Smooth muscle cell (in vitro differentiated cells): ENCODE results near the gene TMEM235. TPM values are rescaled to one million over a fixed set of nuclear protein-coding genes. Genes with fewer than 3 reads are reported as not detected.

Experiments
- DNase-seq: peaks from one replicate; lab custom pipeline; 2025; ENCODE audit not compliant: unreplicated experiment; lab: John Stamatoyannopoulos, UW
- H2AFZ ChIP-seq: fragments of 200-600 bp; sonication (generic); 2 replicates; pipeline ENCODE4 v1.6.0; 2016; ENCODE audit warnings: antibody characterized with exemption, low read depth, mild to moderate bottlenecking
- H3F3A ChIP-seq: fragments of 200-600 bp; sonication (generic); 2 replicates; pipeline ENCODE4 v1.6.0; 2017; ENCODE audit warnings: antibody characterized with exemption, low read depth
- H3K27ac ChIP-seq: fragments of 200-600 bp; sonication (generic); 2 replicates; pipeline ENCODE4 v1.5.1; 2016; ENCODE audit warnings: low read depth, mild to moderate bottlenecking
- H3K27me3 ChIP-seq: fragments of 200-600 bp; sonication (generic); 2 replicates; pipeline ENCODE4 v1.6.1; 2016; ENCODE audit warnings: low read depth, mild to moderate bottlenecking
- H3K36me3 ChIP-seq: fragments of 200-600 bp; sonication (generic); 2 replicates; pipeline ENCODE4 v1.5.1; 2016; ENCODE audit warnings: low read depth
- H3K4me1 ChIP-seq: fragments of 200-600 bp; sonication (generic); 2 replicates; pipeline ENCODE4 v1.5.1; 2016; ENCODE audit warnings: low read depth
- H3K4me2 ChIP-seq: fragments of 200-600 bp; sonication (generic); 2 replicates; pipeline ENCODE4 v1.6.0; 2016; ENCODE audit warnings: mild to moderate bottlenecking
- H3K4me3 ChIP-seq: fragments of 200-600 bp; sonication (generic); 2 replicates; pipeline ENCODE4 v1.5.1; 2016; ENCODE audit warnings: mild to moderate bottlenecking
- H3K79me2 ChIP-seq: fragments of 200-600 bp; sonication (generic); 2 replicates; pipeline ENCODE4 v1.6.0; 2016; ENCODE audit warnings: low read depth, mild to moderate bottlenecking
- H3K9ac ChIP-seq: fragments of 200-600 bp; sonication (generic); 2 replicates; pipeline ENCODE4 v1.6.0; 2016; ENCODE audit warnings: low read depth
- H3K9me3 ChIP-seq: fragments of 200-600 bp; sonication (generic); replicated peaks from 2 replicates; pipeline ENCODE4 v1.5.1; 2016; ENCODE audit warnings: low read depth
- H4K20me1 ChIP-seq: fragments of 200-600 bp; sonication (generic); 2 replicates; pipeline ENCODE4 v1.6.0; 2016; ENCODE audit warnings: low read depth
- CTCF ChIP-seq: fragments of 200-600 bp; sonication (generic); IDR thresholded peaks from 2 replicates; pipeline ENCODE4 v1.5.1; 2017; ENCODE audit warnings: borderline replicate concordance, mild to moderate bottlenecking, antibody characterized with exemption; ENCODE audit not compliant: insufficient read depth, poor library complexity, severe bottlenecking
- WGBS: methylation state at CpG from one replicate; pipeline ENCODE4 v1.1.7; 2016; ENCODE audit warnings: low lambda C conversion rate; 5-methylcytosine and 5-hydroxymethylcytosine counted together
- polyA plus RNA-seq: library from polyadenylated mRNA; unstranded; fragments of >200 nt; fragmentation: Nextera tagmentation; extraction: Ambion mirVana; gene quantifications from 2 replicates; pipeline ENCODE4 v1.2.1, GENCODE V29; 2016
- total RNA-seq: library from RNA; depleted of rRNA; stranded (reverse); fragments of >200 nt; gene quantifications from 2 replicates; pipeline ENCODE4 v1.2.3, GENCODE V29; 2014

TMEM235 gene
- total and polyA plus RNA-seq, 2 experiments from 2014 or later = not detected

DNA sequence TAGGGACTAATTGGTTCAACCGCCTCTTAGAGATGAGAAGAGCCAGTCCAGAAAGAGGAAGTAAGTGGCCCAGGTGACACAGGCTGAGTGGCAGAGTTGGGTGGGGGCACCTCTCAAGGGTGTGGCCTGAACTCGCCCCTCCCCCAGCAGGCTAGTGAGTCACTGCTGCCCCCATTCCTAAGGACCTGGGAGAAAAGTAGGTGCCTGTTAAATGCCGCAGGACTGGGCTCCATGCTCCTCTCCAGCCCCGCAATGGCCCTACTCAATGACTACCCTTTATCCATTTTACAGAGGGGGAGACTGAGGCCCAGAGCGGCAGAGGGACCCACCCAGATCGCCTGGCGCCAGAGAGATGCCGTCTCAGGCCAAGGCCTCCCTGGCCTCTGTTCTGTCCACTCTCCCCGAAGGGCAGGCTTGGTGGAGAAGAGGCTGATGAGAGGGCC is 8.1 kb downstream of the TMEM235 start:
- Histone ChIP-seq H3K27ac (no peak overlapping the region), H3K4me3 (no peak overlapping the region), H3K36me3 (no peaks in the 10 kb centered on the region), H3F3A (no peaks in the 10 kb centered on the region), H3K4me1 (no peaks in the 10 kb centered on the region), H3K4me2 (no peak overlapping the region), H4K20me1 (no peaks in the 10 kb centered on the region), H3K27me3 (no peaks in the 10 kb centered on the region), H3K9me3 (no peaks in the 10 kb centered on the region), H2AFZ (no peak overlapping the region), H3K79me2 (no peaks in the 10 kb centered on the region), H3K9ac (no peak overlapping the region)
- TF ChIP-seq CTCF = no peak
- no peak for DNase-seq
- 93% methylated on average over 9 of the region's 9 CpGs for WGBS

- no peaks in the 10 kb centered on the region for H3K36me3 ChIP-seq
- no peak overlapping the region for H3K9ac ChIP-seq
- H3K9me3 ChIP-seq = no peaks in the 10 kb centered on the region
- no peak for TF ChIP-seq CTCF
- H3K4me1 ChIP-seq = no peaks in the 10 kb centered on the region
- no peaks in the 10 kb centered on the region for H3K79me2 ChIP-seq
- H2AFZ ChIP-seq = no peak overlapping the region
- no peaks in the 10 kb centered on the region for H4K20me1 ChIP-seq
- no peak overlapping the region for H3K4me2 ChIP-seq
- no peaks in the 10 kb centered on the region for H3K27me3 ChIP-seq
- no peak for DNase-seq
- 86% methylated on average over 12 of the region's 12 CpGs for WGBS
- H3K27ac ChIP-seq = no peak overlapping the region
- H3F3A ChIP-seq = no peaks in the 10 kb centered on the region
- no peak overlapping the region for H3K4me3 ChIP-seq
These were observed 8.7 kb downstream of the TMEM235 start for GRCh38 chr17:78240012-78240655.

GRCh38 chr17:78240839-78241238 is 9.4 kb downstream of the TMEM235 start:
- H3K4me1 ChIP-seq = no peaks in the 10 kb centered on the region
- H2AFZ ChIP-seq = no peak overlapping the region
- no peaks in the 10 kb centered on the region for H4K20me1 ChIP-seq
- no peak overlapping the region for H3K4me2 ChIP-seq
- H3K27ac ChIP-seq = no peak overlapping the region
- no peak for DNase-seq
- no peaks in the 10 kb centered on the region for H3K27me3 ChIP-seq
- H3K9ac ChIP-seq = no peak overlapping the region
- no peaks in the 10 kb centered on the region for H3K9me3 ChIP-seq
- WGBS = 90% methylated on average over 9 of the region's 9 CpGs
- no peaks in the 10 kb centered on the region for H3K79me2 ChIP-seq
- H3K4me3 ChIP-seq = no peak overlapping the region
- TF ChIP-seq CTCF = no peak
- H3F3A ChIP-seq = no peaks in the 10 kb centered on the region
- no peaks in the 10 kb centered on the region for H3K36me3 ChIP-seq

DNA sequence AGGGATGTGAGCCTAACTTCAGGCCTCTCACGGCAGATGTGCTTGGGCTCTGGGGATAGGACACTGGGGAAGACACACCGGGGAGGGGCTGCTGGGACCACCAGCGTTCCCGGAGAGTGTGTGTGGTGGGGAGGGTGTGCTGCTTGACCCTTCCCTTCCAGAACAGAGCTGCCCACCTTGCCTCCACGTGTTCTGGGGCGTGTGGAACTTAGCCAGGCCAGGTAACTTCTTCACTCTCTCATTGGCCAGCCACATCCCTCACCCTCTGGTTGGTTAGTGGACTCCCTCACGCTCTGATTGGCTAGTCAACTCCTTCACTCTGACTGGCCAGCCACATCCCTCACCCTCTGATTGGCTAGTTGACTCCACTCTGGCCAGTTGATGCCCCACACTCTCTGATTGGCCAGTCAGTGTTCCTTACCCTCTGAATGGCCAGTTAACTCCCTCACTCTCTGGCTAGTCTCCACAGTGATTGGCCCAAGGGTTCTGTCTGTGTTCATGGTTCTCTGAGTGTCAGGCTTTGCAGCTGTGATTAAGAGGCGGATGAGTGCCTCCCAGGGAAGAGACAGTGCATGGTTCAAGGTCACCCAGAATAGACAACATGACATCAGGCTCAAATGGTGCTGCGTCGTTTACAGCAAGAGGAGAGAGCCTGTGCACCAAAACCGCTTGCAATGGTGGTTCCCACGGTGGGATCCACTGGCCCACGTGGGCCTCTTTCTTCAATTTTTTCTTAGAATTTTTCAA is 10.0 kb downstream of the TMEM235 start:
- H3K4me2 ChIP-seq = no peak overlapping the region
- H3K27me3 ChIP-seq = no peaks in the 10 kb centered on the region
- H3K9me3 ChIP-seq = no peaks in the 10 kb centered on the region
- H3K9ac ChIP-seq = no peak overlapping the region
- DNase-seq = no peak
- WGBS = 92% methylated on average over 13 of the region's 13 CpGs
- H2AFZ ChIP-seq = no peak overlapping the region
- H3K36me3 ChIP-seq = no peaks in the 10 kb centered on the region
- no peak for TF ChIP-seq CTCF
- no peaks in the 10 kb centered on the region for H3F3A ChIP-seq
- H3K4me1 ChIP-seq = no peaks in the 10 kb centered on the region
- no peak overlapping the region for H3K27ac ChIP-seq
- H4K20me1 ChIP-seq = no peaks in the 10 kb centered on the region
- H3K79me2 ChIP-seq = no peaks in the 10 kb centered on the region
- H3K4me3 ChIP-seq = no peak overlapping the region
